Smooth muscle cell of the brain vasculature (primary cell): Measurements from ENCODE around the gene GSDMA.

Source experiments
- DNase-seq: peaks from one replicate; pipeline ENCODE4 v3.0.0-alpha.2; 2012; ENCODE audit warnings: low read depth, low spot score

The GSDMA gene

GRCh38 chr17:40020146-40020545, 57.3 kb downstream of the GSDMA start:
- no peak for DNase-seq

- DNase-seq = no peak
These were observed 58.7 kb downstream of the GSDMA start for GRCh38 chr17:40021451-40021971.

GRCh38 chr17:40022497-40022896, 59.7 kb downstream of the GSDMA start:
- no peak for DNase-seq

GRCh38 chr17:40022961-40023541, 60.2 kb downstream of the GSDMA start:
- DNase-seq = no peak

- DNase-seq = no peak
These were observed 60.9 kb downstream of the GSDMA start for GRCh38 chr17:40023590-40024292.

- DNase-seq = no peak
These were observed 62.1 kb downstream of the GSDMA start for GRCh38 chr17:40024901-40025300.

- DNase-seq = no peak
These were observed 62.8 kb downstream of the GSDMA start for GRCh38 chr17:40025559-40025958.

- no peak for DNase-seq
These were observed 63.4 kb downstream of the GSDMA start for GRCh38 chr17:40025991-40026815.

- no peak for DNase-seq
These were observed 64.2 kb downstream of the GSDMA start for GRCh38 chr17:40026816-40027613.
